NCI-H187 treated with DMSO at 0.1 percent for 48 hours (cell line): Measurements from ENCODE around the gene GAS2L2.

Experiments used
- DNase-seq: peaks from one replicate; lab custom pipeline; 2025; lab: John Stamatoyannopoulos, UW

GAS2L2 gene

GRCh38 chr17:35745246-35745645, 7.8 kb downstream of the GAS2L2 start:
- DNase-seq = no peak

- no peak for DNase-seq
Observed at GRCh38 chr17:35744830-35745229, 8.2 kb downstream of the GAS2L2 start.

GRCh38 chr17:35743626-35744328, 9.3 kb downstream of the GAS2L2 start:
- no peak for DNase-seq

- DNase-seq = no peak
Observed at GRCh38 chr17:35742896-35743477, 10.1 kb downstream of the GAS2L2 start.

- no peak for DNase-seq
Observed at GRCh38 chr17:35742496-35742895, 10.5 kb downstream of the GAS2L2 start.

- DNase-seq = no peak
Observed at GRCh38 chr17:35740997-35741931, 11.8 kb downstream of the GAS2L2 start.

GRCh38 chr17:35740216-35740615, 12.8 kb downstream of the GAS2L2 start:
- DNase-seq = no peak

GRCh38 chr17:35738519-35739133, 14.4 kb downstream of the GAS2L2 start:
- DNase-seq = no peak

GRCh38 chr17:35736236-35736635, 16.8 kb downstream of the GAS2L2 start:
- DNase-seq = no peak

- no peak for DNase-seq
Observed at GRCh38 chr17:35735036-35735805, 17.8 kb downstream of the GAS2L2 start.

- DNase-seq = no peak
Observed at GRCh38 chr17:35734396-35734795, 18.6 kb downstream of the GAS2L2 start.

GRCh38 chr17:35733366-35733765, 19.7 kb downstream of the GAS2L2 start:
- no peak for DNase-seq

- DNase-seq = no peak
Observed at GRCh38 chr17:35732806-35733136, 20.3 kb downstream of the GAS2L2 start.

GRCh38 chr17:35731917-35732805, 20.9 kb downstream of the GAS2L2 start:
- DNase-seq = no peak

GRCh38 chr17:35731239-35731916, 21.7 kb downstream of the GAS2L2 start, which contains the start of gene RASL10B:
Gene RASL10B (plus strand): TSS chr17:35731639. CDS start chr17:35735185, 3,546 bp downstream.
- DNase-seq = no peak

GRCh38 chr17:35730400-35731005, 22.5 kb downstream of the GAS2L2 start:
- DNase-seq = no peak

GRCh38 chr17:35729405-35729833, 23.6 kb downstream of the GAS2L2 start:
- no peak for DNase-seq

GRCh38 chr17:35728551-35728950, 24.5 kb downstream of the GAS2L2 start:
- no peak for DNase-seq

- no peak for DNase-seq
Observed at GRCh38 chr17:35727635-35728034, 25.4 kb downstream of the GAS2L2 start.
